OCI-LY7 (cell line): ENCODE measurements around the gene NAA20. TPM values are rescaled to one million over a fixed set of nuclear protein-coding genes. Genes with fewer than 3 reads are reported as not detected.
"Not testable (repeated sequence)": the region's sequence is repeated elsewhere in the genome, so short reads cannot be mapped to it uniquely, and the experiment has no call there.

ENCODE experiments used
- BruUV-seq: library from RNA; stranded (reverse); fragments of 400-500 nt; replicated peaks from 2 replicates; lab custom pipeline; 2021; lab: Mats Ljungman, UMichigan
- CTCF ChIA-PET: fragments of 300-600 bp; sonication (Branson Sonifier 250); formaldehyde crosslinking; loops from one replicate; lab custom pipeline; 2022; ENCODE audit warnings: antibody characterized with exemption; ENCODE audit not compliant: unreplicated experiment; lab: Charles Lee
- POLR2A ChIA-PET: fragments of 300-600 bp; sonication (Branson Sonifier 250); formaldehyde crosslinking; loops from one replicate; lab custom pipeline; 2022; ENCODE audit warnings: antibody characterized with exemption; lab: Charles Lee
- DNase-seq: peaks from one replicate; pipeline ENCODE4 v3.0.0-alpha.2; 2015; ENCODE audit warnings: low spot score
- H2AFZ ChIP-seq: fragments of 200-600 bp; sonication (generic), shearing (Covaris generic); 2 replicates; pipeline ENCODE4 v1.6.1; 2014; ENCODE audit warnings: mild to moderate bottlenecking, antibody characterized with exemption, low read length, moderate library complexity
- H3K27ac ChIP-seq: fragments of 200-600 bp; sonication (generic); 2 replicates; pipeline ENCODE4 v1.5.1; 2014; ENCODE audit warnings: mixed run types, low read depth, mild to moderate bottlenecking, moderate library complexity, low read length, inconsistent platforms; ENCODE audit not compliant: poor library complexity, severe bottlenecking
- H3K36me3 ChIP-seq: fragments of 200-600 bp; sonication (generic); 2 replicates; pipeline ENCODE4 v1.6.1; 2014; ENCODE audit warnings: mild to moderate bottlenecking, antibody characterized with exemption, low read length, moderate library complexity, mixed read lengths; ENCODE audit not compliant: insufficient read depth
- H3K4me1 ChIP-seq: fragments of 200-600 bp; sonication (generic); 2 replicates; pipeline ENCODE4 v1.5.1; 2014; ENCODE audit warnings: mild to moderate bottlenecking, low read length; ENCODE audit not compliant: insufficient read depth, poor library complexity, severe bottlenecking
- H3K4me2 ChIP-seq: fragments of 200-600 bp; sonication (generic); 2 replicates; pipeline ENCODE4 v1.6.1; 2014; ENCODE audit warnings: mild to moderate bottlenecking, low read length
- H3K4me3 ChIP-seq: fragments of 200-600 bp; sonication (generic); 2 replicates; pipeline ENCODE4 v1.5.1; 2014; ENCODE audit warnings: mild to moderate bottlenecking, low read depth, low read length; ENCODE audit not compliant: poor library complexity, severe bottlenecking
- H3K79me2 ChIP-seq: fragments of 200-600 bp; sonication (generic); 2 replicates; pipeline ENCODE4 v1.6.1; 2016; ENCODE audit warnings: low read depth, mild to moderate bottlenecking, low read length, moderate library complexity, mixed read lengths; ENCODE audit not compliant: insufficient read depth
- H3K9me2 ChIP-seq: fragments of 200-600 bp; sonication (generic); 2 replicates; pipeline ENCODE4 v1.6.1; 2016; ENCODE audit warnings: mild to moderate bottlenecking, low read length, mixed read lengths; ENCODE audit not compliant: insufficient read depth
- H3K9me3 ChIP-seq: fragments of 200-600 bp; sonication (generic); 2 replicates; pipeline ENCODE4 v1.6.1; 2014; ENCODE audit warnings: mild to moderate bottlenecking, mixed run types, low read length, mixed read lengths
- H4K20me1 ChIP-seq: fragments of 200-600 bp; sonication (generic); 2 replicates; pipeline ENCODE4 v1.6.1; 2014; ENCODE audit warnings: mild to moderate bottlenecking, antibody characterized with exemption, low read length, moderate library complexity, mixed read lengths; ENCODE audit not compliant: insufficient read depth
- CTCF ChIP-seq: fragments of 200-600 bp; sonication (generic); conservative IDR thresholded peaks from 2 replicates; pipeline ENCODE4 v1.5.1; 2014; ENCODE audit warnings: mild to moderate bottlenecking, antibody characterized with exemption, low read length, moderate library complexity, mixed read lengths
- EZH2phosphoT487 ChIP-seq: fragments of 200-600 bp; sonication (generic); IDR thresholded peaks from 2 replicates; pipeline ENCODE4 v1.6.1; 2018; ENCODE audit warnings: low read depth, borderline replicate concordance, mild to moderate bottlenecking, mixed run types, antibody characterized with exemption, low read length, moderate library complexity, mixed read lengths
- intact Hi-C: fragments of 100-400 bp; cut with micrococcal nuclease; formaldehyde crosslinking; loops from one replicate; pipeline ENCODE4 v1.10.0; 2022; ENCODE audit not compliant: unreplicated experiment
- total RNA-seq, 2 experiments: library from RNA; depleted of rRNA in 1 of 2; stranded (reverse); fragments of >200 nt in 1 of 2; shearing (Covaris generic) in 1 of 2; gene quantifications; 2 replicates each; pipeline ENCODE4 v1.2.3, GENCODE V29; 2014 to 2022

NAA20 gene
- total RNA-seq, 2 experiments from 2014 or later: 37.5 to 62.4 TPM

DNA sequence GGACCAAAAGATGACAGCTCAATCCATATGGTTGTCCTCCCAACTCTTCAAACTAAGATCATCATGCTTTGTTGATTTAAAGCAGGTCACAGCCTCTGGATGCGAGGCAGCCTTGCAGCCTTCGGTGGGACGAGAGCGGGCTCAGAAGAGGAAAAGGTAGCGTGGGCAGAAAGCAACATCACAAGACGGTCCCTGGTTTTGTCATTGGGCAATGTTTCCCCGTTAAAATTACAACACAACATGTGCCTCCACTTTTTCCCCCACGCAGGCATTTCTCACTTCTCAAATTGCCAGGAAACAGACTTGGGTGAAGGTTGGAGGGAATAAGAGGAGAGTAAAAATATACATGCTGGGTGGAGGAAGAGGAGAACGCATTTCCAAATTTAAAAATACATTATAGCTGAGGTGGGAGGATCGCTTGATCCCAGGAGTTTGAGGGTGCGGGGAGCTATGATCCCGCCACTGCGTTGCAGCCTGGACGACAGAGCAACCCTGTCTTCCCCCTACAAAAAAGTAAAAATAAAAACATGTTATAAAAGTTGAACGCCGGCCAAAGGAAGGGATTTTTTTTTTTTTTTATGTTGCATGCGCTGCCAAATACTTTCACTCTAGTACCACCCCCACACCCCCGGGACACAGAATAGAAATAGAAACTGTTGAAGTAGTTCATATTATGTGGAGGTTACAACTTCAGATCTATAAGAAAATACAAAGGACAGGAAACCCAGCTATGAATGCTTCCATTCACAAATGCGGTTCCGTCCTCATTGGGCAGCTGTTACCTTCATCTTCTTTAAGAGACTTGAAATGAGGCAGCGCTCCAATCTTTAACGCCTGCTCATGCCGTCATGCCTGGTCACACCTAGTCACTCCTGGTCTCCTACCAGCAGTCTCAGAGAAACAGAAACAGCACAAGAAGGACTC lies 13.9 kb upstream of the NAA20 start:
- Histone ChIP-seq H3K9me2 (no peaks in the 10 kb centered on the region), H3K4me2 (no peak overlapping the region), H3K4me1 (no peaks in the 10 kb centered on the region), H3K27ac (no peak overlapping the region), H3K79me2 (no peaks in the 10 kb centered on the region), H3K9me3 (no peaks in the 10 kb centered on the region), H2AFZ (no peak overlapping the region), H4K20me1 (no peaks in the 10 kb centered on the region), H3K4me3 (no peak overlapping the region), H3K36me3 (no peaks in the 10 kb centered on the region)
- TF ChIP-seq EZH2phosphoT487 (no peak), CTCF (no peak)
- DNase-seq: no peak
- BruUV-seq: no TSS peak
- intact Hi-C loops: no loop called here
- CTCF ChIA-PET: interaction anchor here (0.6 kb wide), 1 partner anchor 9 kb away, joined by 3 read pairs; no protein-coding TSS in a partner anchor
- POLR2A ChIA-PET: interaction anchor here (0.9 kb wide), 1 partner anchor 12 kb away, joined by 3 read pairs; no protein-coding TSS in a partner anchor

- H2AFZ ChIP-seq, CTCF ChIA-PET, H3K9me2 ChIP-seq, H3K9me3 ChIP-seq, H3K4me3 ChIP-seq, H3K27ac ChIP-seq, H4K20me1 ChIP-seq, H3K4me1 ChIP-seq, BruUV-seq, H3K79me2 ChIP-seq, H3K36me3 ChIP-seq, DNase-seq, H3K4me2 ChIP-seq, intact Hi-C loops: not testable (repeated sequence)
- POLR2A ChIA-PET: interaction anchor here (0.6 kb wide), 1 partner anchor 1447 kb away, joined by 7 read pairs; no protein-coding TSS in a partner anchor
Observed at GRCh38 chr20:20003955-20004322, 13.2 kb upstream of the NAA20 start.

GRCh38 chr20:20005342-20005741 lies 11.8 kb upstream of the NAA20 start:
- ChIA-PET POLR2A (interaction anchor here (1.7 kb wide), 1 partner anchor 12 kb away, joined by 4 read pairs; the partner anchor contains the start of gene NAA20), CTCF (no interaction called here)
- Histone ChIP-seq H2AFZ (no peak overlapping the region), H3K79me2 (no peaks in the 10 kb centered on the region), H4K20me1 (no peaks in the 10 kb centered on the region), H3K9me2 (no peaks in the 10 kb centered on the region), H3K36me3 (no peaks in the 10 kb centered on the region), H3K4me2 (no peak overlapping the region), H3K27ac (no peak overlapping the region), H3K4me3 (no peak overlapping the region), H3K4me1 (no peaks in the 10 kb centered on the region), H3K9me3 (no peaks in the 10 kb centered on the region)
- no peak for DNase-seq
- intact Hi-C loops: no loop called here
- BruUV-seq: no TSS peak
- no peak for TF ChIP-seq CTCF
- TF ChIP-seq EZH2phosphoT487: no peak
